Activated CD8-positive, alpha-beta memory T cell treated with anti-CD3 and anti-CD28 coated beads, Interleukin-2, amount 50 U/mL, for 48 hours (primary cell): Measurements from ENCODE around the gene CD7.

Experiments used
- DNase-seq: peaks from one replicate; pipeline ENCODE4 v3.0.0-alpha.2; 2020

CD7 gene

GRCh38 chr17:82314012-82314726, 3.2 kb downstream of the CD7 start:
- DNase-seq, result no peak

- no peak for DNase-seq
Measured at GRCh38 chr17:82313195-82314011, 4.0 kb downstream of the CD7 start.

- no peak for DNase-seq
Measured at GRCh38 chr17:82311971-82312370, 5.4 kb downstream of the CD7 start.

- DNase-seq, result no peak
Measured at GRCh38 chr17:82310877-82311276, 6.5 kb downstream of the CD7 start.

- DNase-seq, result no peak
Measured at GRCh38 chr17:82309656-82310570, 7.5 kb downstream of the CD7 start.

GRCh38 chr17:82305727-82306300, 11.6 kb downstream of the CD7 start:
- no peak for DNase-seq

GRCh38 chr17:82304826-82305726, 12.3 kb downstream of the CD7 start:
- no peak for DNase-seq

GRCh38 chr17:82303944-82304808, 13.2 kb downstream of the CD7 start:
- no peak for DNase-seq

- DNase-seq, result no peak
Measured at GRCh38 chr17:82302991-82303943, 14.1 kb downstream of the CD7 start.

GRCh38 chr17:82302568-82302963, 14.8 kb downstream of the CD7 start:
- no peak for DNase-seq

- peak; percentile 88 for DNase-seq
Measured at GRCh38 chr17:82301916-82302567, 15.4 kb downstream of the CD7 start.

GRCh38 chr17:82301300-82301915, 16.0 kb downstream of the CD7 start:
- DNase-seq, result no peak

GRCh38 chr17:82300707-82301270, 16.6 kb downstream of the CD7 start:
- peak; percentile 88 for DNase-seq

GRCh38 chr17:82300228-82300627, 17.2 kb downstream of the CD7 start:
- DNase-seq, result no peak

GRCh38 chr17:82299452-82299851, 18.0 kb downstream of the CD7 start:
- DNase-seq, result peak; percentile 75

- peak; percentile 77 for DNase-seq
Measured at GRCh38 chr17:82298538-82299421, 18.6 kb downstream of the CD7 start.
